ENCODE measurements around the gene CPNE4.

DNA sequence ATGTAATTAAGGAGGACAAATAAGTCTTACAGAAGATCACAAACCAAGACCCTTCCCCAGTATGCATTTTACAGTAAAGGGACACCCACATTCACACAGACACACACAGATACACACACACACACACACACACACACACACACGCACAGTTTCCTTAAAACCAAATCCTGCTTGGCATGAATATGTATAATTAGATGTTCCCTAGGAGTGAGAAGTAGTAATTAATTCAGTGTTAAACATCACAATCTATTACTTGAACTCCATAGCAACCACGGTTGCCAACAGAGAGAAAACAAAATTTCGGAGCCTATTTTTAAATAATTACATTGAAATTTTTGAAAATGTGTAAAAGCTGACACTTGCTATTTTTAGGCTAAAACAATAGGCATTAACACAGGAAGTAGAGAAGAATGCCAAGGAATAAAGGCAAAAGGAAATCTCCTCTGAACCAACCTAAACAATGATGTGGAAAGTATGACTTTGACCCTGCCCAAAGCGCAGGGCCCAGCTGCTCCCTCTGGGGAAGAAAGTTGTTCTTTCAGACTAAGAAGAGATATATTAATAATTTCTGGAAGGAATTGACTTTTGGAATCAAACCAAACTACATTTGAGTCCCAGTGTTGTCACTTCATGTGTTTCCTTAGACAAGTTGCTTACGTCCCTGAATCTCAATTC lies 215.3 kb downstream of the CPNE4 start:
- TF ChIP-seq, protein P1, sequence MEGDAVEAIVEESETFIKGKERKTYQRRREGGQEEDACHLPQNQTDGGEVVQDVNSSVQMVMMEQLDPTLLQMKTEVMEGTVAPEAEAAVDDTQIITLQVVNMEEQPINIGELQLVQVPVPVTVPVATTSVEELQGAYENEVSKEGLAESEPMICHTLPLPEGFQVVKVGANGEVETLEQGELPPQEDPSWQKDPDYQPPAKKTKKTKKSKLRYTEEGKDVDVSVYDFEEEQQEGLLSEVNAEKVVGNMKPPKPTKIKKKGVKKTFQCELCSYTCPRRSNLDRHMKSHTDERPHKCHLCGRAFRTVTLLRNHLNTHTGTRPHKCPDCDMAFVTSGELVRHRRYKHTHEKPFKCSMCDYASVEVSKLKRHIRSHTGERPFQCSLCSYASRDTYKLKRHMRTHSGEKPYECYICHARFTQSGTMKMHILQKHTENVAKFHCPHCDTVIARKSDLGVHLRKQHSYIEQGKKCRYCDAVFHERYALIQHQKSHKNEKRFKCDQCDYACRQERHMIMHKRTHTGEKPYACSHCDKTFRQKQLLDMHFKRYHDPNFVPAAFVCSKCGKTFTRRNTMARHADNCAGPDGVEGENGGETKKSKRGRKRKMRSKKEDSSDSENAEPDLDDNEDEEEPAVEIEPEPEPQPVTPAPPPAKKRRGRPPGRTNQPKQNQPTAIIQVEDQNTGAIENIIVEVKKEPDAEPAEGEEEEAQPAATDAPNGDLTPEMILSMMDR (IDR thresholded peaks at IDR 0.05): no peak
- no peak for TF ChIP-seq POLR2A (IDR thresholded peaks at IDR 0.05)
- no peak for TF ChIP-seq EP300 (IDR thresholded peaks at IDR 0.05)

Measured in stomach (tissue), 4 donors.